A549 (cell line): ENCODE results near the gene PPM1H.

Source experiments
- ELK1 ChIP-seq: fragments of 150-350 bp; IDR thresholded peaks from 2 replicates; pipeline ENCODE4 v1.6.1; 2014; ENCODE audit warnings: low read depth, mild to moderate bottlenecking, low read length
- EP300 ChIP-seq, 2 experiments: fragments of >200 bp; sonication (Bioruptor Twin); formaldehyde crosslinking; IDR thresholded peaks; 2 replicates in 1 of 2; 3 replicates in 1 of 2; pipeline ENCODE4 v1.6.1; 2016 to 2017
- MAX ChIP-seq: IDR thresholded peaks from 2 replicates; pipeline ENCODE4 v1.6.1; 2012
- POLR2A ChIP-seq: IDR thresholded peaks from 2 replicates; pipeline ENCODE4 v1.6.1; 2012; ENCODE audit warnings: mild to moderate bottlenecking, low read length
- POLR2AphosphoS2 ChIP-seq: conservative IDR thresholded peaks from 2 replicates; pipeline ENCODE4 v1.6.1; 2012; ENCODE audit warnings: low read length, improper control_type of control experiment, inconsistent platforms
- SMC3 ChIP-seq: fragments of >200 bp; sonication (Bioruptor Twin); formaldehyde crosslinking; IDR thresholded peaks from 3 replicates; pipeline ENCODE4 v1.6.1; 2018; ENCODE audit warnings: inconsistent platforms
- SREBF2 ChIP-seq: fragments of 450-650 bp; IDR thresholded peaks from 2 replicates; pipeline ENCODE4 v1.6.1; 2014; ENCODE audit warnings: mild to moderate bottlenecking, moderate library complexity
- ZNF302 ChIP-seq: fragments of 250-450 bp; sonication (Bioruptor Pico); IDR thresholded peaks from 2 replicates; pipeline ENCODE4 v1.9.0; 2021; ENCODE audit warnings: inconsistent platforms, mild to moderate bottlenecking, moderate library complexity
- TF ChIP-seq, protein P1 (sequence below): fragments of >200 bp; sonication (Bioruptor Twin); formaldehyde crosslinking; IDR thresholded peaks from 3 replicates; pipeline ENCODE4 v1.5.1; 2016

DNA sequence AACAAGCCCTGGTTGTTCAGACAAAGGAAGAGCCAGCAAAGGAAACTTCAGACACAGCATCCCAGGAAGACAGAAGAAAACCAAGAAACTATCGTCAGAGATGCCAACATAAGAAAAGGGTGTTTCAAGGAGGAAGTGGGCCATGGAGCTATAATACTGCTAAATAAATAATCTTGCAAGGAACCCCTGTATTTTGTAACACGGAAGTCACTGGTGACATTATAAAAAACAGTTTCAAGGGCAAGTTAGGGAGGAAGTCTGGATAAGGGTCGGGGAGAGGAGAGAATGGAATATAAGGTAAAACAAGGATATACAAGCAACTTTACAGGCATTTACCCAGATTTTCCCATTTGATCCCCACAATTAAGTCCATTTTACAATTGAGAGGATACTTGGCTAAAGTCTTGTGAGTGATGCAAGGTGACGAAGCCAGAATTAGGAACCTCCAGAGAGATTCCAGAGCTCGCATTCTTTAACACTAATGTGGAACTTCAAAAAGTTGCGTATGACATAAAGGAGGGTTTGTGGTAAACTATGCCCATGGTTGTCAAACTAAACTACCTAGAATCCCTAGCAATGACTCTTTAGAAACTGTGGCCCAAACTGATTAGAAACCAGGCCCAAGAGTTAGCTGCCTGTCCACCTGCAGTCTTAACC is 46.4 kb downstream of the PPM1H start:
- TF ChIP-seq, protein P1, sequence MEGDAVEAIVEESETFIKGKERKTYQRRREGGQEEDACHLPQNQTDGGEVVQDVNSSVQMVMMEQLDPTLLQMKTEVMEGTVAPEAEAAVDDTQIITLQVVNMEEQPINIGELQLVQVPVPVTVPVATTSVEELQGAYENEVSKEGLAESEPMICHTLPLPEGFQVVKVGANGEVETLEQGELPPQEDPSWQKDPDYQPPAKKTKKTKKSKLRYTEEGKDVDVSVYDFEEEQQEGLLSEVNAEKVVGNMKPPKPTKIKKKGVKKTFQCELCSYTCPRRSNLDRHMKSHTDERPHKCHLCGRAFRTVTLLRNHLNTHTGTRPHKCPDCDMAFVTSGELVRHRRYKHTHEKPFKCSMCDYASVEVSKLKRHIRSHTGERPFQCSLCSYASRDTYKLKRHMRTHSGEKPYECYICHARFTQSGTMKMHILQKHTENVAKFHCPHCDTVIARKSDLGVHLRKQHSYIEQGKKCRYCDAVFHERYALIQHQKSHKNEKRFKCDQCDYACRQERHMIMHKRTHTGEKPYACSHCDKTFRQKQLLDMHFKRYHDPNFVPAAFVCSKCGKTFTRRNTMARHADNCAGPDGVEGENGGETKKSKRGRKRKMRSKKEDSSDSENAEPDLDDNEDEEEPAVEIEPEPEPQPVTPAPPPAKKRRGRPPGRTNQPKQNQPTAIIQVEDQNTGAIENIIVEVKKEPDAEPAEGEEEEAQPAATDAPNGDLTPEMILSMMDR: no peak
- TF ChIP-seq MAX (no peak), ZNF302 (CRISPR knock-in tag) (no peak), POLR2A (no peak), SMC3 (no peak), EP300 (IDR thresholded peaks at IDR 0.05) (no peak), ELK1 (no peak), POLR2AphosphoS2 (no peak), SREBF2 (no peak)
